Body of pancreas (tissue), 4 donors: ENCODE measurements around the gene TTC4.

Source experiments
- POLR2A ChIP-seq, 3 donors: fragments of 450-650 bp; IDR thresholded peaks; one replicate each; pipeline ENCODE4 v1.6.1; 2016; ENCODE audit warnings: antibody characterized with exemption in 3 of 3, mild to moderate bottlenecking in 2 of 3
- TF ChIP-seq, protein P1 (sequence below), 7 experiments: fragments of 450-650 bp in 4 of 7; fragments of 200-600 bp in 3 of 7; sonication (generic) in 3 of 7; IDR thresholded peaks; one replicate each; pipeline ENCODE4 v1.5.1; 2016 to 2019; ENCODE audit warnings: antibody characterized with exemption in 7 of 7

DNA sequence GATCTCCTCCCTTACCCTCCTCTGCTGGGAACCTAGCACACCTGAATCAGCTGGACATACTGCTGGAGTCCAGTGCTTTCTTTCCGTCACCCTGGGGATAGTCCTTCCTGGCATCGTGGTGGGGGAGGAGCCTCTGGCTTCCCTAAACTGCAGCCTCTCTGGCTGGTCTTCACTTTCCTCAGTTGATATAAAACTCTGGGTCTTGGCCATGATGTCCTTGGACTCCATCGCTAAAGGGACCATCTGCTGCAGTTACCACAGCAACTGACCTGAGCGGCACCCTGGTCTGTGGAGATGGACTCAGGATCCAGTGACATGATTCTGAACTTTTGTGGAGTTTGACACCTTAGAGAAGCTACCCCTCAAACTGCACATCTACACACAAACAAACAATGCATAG is 25.9 kb downstream of the TTC4 start:
- TF ChIP-seq, protein P1, sequence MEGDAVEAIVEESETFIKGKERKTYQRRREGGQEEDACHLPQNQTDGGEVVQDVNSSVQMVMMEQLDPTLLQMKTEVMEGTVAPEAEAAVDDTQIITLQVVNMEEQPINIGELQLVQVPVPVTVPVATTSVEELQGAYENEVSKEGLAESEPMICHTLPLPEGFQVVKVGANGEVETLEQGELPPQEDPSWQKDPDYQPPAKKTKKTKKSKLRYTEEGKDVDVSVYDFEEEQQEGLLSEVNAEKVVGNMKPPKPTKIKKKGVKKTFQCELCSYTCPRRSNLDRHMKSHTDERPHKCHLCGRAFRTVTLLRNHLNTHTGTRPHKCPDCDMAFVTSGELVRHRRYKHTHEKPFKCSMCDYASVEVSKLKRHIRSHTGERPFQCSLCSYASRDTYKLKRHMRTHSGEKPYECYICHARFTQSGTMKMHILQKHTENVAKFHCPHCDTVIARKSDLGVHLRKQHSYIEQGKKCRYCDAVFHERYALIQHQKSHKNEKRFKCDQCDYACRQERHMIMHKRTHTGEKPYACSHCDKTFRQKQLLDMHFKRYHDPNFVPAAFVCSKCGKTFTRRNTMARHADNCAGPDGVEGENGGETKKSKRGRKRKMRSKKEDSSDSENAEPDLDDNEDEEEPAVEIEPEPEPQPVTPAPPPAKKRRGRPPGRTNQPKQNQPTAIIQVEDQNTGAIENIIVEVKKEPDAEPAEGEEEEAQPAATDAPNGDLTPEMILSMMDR (IDR thresholded peaks at IDR 0.05), result no peak
- no peak for TF ChIP-seq POLR2A (IDR thresholded peaks at IDR 0.05)
